Activated CD4-positive, alpha-beta T cell treated with anti-CD3 and anti-CD28 coated beads for 36 hours (primary cell): Measurements from ENCODE around the gene XRN2. TPM values are rescaled to one million over a fixed set of nuclear protein-coding genes. Genes with fewer than 3 reads are reported as not detected.

ENCODE experiments used
- ATAC-seq: fragments of 200-7000 bp; cut with Tn5 transposase; one replicate; pipeline ENCODE4 v1.10.0; 2021; ENCODE audit warnings: mild to moderate bottlenecking, moderate library complexity
- CTCF ChIA-PET: fragments of 350-600 bp; sonication (Branson Sonifier 250); formaldehyde crosslinking; loops from one replicate; lab custom pipeline; 2021; ENCODE audit warnings: antibody characterized with exemption; lab: Charles Lee
- POLR2A ChIA-PET: fragments of 350-600 bp; sonication (Branson Sonifier 250); formaldehyde crosslinking; loops from one replicate; lab custom pipeline; 2021; ENCODE audit warnings: antibody characterized with exemption, inconsistent platforms; lab: Charles Lee
- DNase-seq: peaks from one replicate; pipeline ENCODE4 v3.0.0-alpha.2; 2020
- H3K27ac Mint-ChIP-seq: one replicate; pipeline ENCODE4 v1.8.0; 2021; ENCODE audit warnings: mixed read lengths
- H3K27me3 Mint-ChIP-seq: one replicate; pipeline ENCODE4 v1.8.0; 2021; ENCODE audit warnings: mixed read lengths
- H3K36me3 Mint-ChIP-seq: one replicate; pipeline ENCODE4 v1.8.0; 2021; ENCODE audit warnings: low read depth, mixed read lengths
- H3K4me1 Mint-ChIP-seq: one replicate; pipeline ENCODE4 v1.8.0; 2021; ENCODE audit warnings: mixed read lengths
- H3K4me3 Mint-ChIP-seq: one replicate; pipeline ENCODE4 v1.8.0; 2021; ENCODE audit warnings: mild to moderate bottlenecking, moderate library complexity, mixed read lengths
- H3K9me3 Mint-ChIP-seq: one replicate; pipeline ENCODE4 v1.8.0; 2021; ENCODE audit warnings: low read depth, mixed read lengths
- intact Hi-C, 2 experiments: fragments of 100-400 bp; cut with DNase I in 1 of 2; cut with micrococcal nuclease in 1 of 2; formaldehyde crosslinking; loops; one replicate each; pipeline versions ENCODE4 v1.14.2 to v1.15.1; 2022 to 2024; cut with DNase I, micrococcal nuclease
- total RNA-seq, 2 experiments: library from RNA; stranded (reverse); gene quantifications; one replicate each; pipeline ENCODE4 v1.2.3, GENCODE V29; 2021

The XRN2 gene
- total RNA-seq, 2 experiments from 2014 or later, result 87.1 to 88.4 TPM

DNA sequence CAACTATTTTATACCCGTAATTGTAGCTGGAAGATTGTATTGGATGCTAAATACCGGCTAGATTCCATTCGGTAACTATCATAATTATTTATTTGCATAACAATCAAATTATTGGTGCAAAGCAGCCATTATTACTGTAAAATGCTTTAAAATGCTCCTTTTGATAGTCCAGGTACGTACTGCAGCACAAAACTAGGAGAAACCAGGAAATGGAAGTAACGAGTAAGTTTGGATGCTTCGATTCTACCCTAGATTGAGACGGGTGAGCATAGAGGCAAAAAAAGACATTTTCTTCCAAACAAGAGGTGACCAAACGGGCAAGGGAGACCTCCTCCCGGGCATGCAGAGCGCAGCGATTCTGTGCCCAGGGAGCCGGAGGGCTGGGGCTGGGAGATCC is 469 bp upstream of the XRN2 start:
- H3K4me1 Mint-ChIP-seq, result peaks cover 31% of the 10 kb centered on the region
- CTCF ChIA-PET, result interaction anchor here (0.7 to 2.7 kb wide), 5 partner anchors 10 to 202 kb away, joined by 3 to 9 read pairs (median 4); no protein-coding TSS in a partner anchor
- H3K27me3 Mint-ChIP-seq, result peaks cover 2% of the 10 kb centered on the region
- peaks cover 25% of the 10 kb centered on the region for H3K36me3 Mint-ChIP-seq
- POLR2A ChIA-PET, result no interaction called here
- intact Hi-C loops, result loop anchor here (1.0 to 10.0 kb wide), 14 partner anchors 50 to 1250 kb away; partner anchors contain the start of genes CFAP61 (in 1 of the 2), CRNKL1 (in 1 of the 2), INSM1 (in 1 of the 2) and KIZ (in 1 of the 2)
- no peak for DNase-seq
- no peaks in the 10 kb centered on the region for H3K9me3 Mint-ChIP-seq
- H3K27ac Mint-ChIP-seq, result peak overlapping the region; percentile 82
- peak overlapping the region; percentile 93 for H3K4me3 Mint-ChIP-seq
- peak; percentile 27 for ATAC-seq

- Mint-ChIP-seq H3K4me3 (peak overlapping the region; percentile 93), H3K36me3 (peaks cover 35% of the 10 kb centered on the region), H3K27me3 (no peaks in the 10 kb centered on the region), H3K27ac (peak overlapping the region; percentile 98), H3K4me1 (peaks cover 34% of the 10 kb centered on the region), H3K9me3 (no peaks in the 10 kb centered on the region)
- POLR2A ChIA-PET, result no interaction called here
- DNase-seq, result no peak
- intact Hi-C loops, result loop anchor here (1.0 to 10.0 kb wide), 14 partner anchors 52 to 1251 kb away; partner anchors contain the start of genes CFAP61 (in 1 of the 2), CRNKL1 (in 1 of the 2), INSM1 (in 1 of the 2) and KIZ (in 1 of the 2)
- CTCF ChIA-PET, result interaction anchor here (0.7 to 2.7 kb wide), 3 partner anchors 16 to 68 kb away, joined by 3 to 9 read pairs (median 4); no protein-coding TSS in a partner anchor
- ATAC-seq, result peak; percentile 21
Measured at GRCh38 chr20:21303872-21304586, 898 bp downstream of the XRN2 start.

DNA sequence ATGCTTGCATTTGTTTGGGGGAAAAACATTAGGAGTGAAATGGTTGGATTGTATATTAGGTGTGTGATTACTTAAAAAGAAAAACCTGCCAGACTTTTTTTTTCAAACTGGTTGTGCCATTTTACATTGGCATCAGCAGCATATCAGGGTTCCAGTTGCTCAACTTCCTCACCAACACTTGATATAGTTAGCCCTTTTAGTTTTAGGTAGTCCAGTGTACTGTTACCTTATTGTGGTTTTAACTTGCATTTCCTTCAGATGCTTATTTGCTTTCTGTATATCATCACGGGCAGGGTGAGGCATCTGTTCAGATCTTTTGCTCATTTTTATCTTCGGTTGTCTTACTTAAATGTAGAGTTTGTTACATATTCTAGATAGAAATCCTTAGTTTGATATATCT is 5.2 kb downstream of the XRN2 start:
- POLR2A ChIA-PET, result no interaction called here

GRCh38 chr20:21309678-21310467 is 6.7 kb downstream of the XRN2 start:
- ChIA-PET POLR2A (interaction anchor here (0.6 to 1.5 kb wide), 2 partner anchors 15 to 22 kb away, joined by 4 to 6 read pairs; no protein-coding TSS in a partner anchor), CTCF (interaction anchor here (0.5 to 1.2 kb wide), 6 partner anchors 12 to 313 kb away, joined by 3 to 4 read pairs (median 3); no protein-coding TSS in a partner anchor)
- DNase-seq (no peak), ATAC-seq (no peak)
- H3K36me3 Mint-ChIP-seq, result peaks cover 45% of the 10 kb centered on the region
- no peaks in the 10 kb centered on the region for H3K9me3 Mint-ChIP-seq
- peaks cover 77% of the 10 kb centered on the region for H3K4me1 Mint-ChIP-seq
- no peak overlapping the region for H3K4me3 Mint-ChIP-seq
- H3K27ac Mint-ChIP-seq, result peak overlapping the region; percentile 29
- intact Hi-C loops, result loop anchor here (5.0 to 10.0 kb wide), 2 partner anchors 188 to 945 kb away; partner anchors contain the start of gene INSM1 (in 1 of the 2)
- H3K27me3 Mint-ChIP-seq, result no peaks in the 10 kb centered on the region

More for the DNA sequence above, 5.2 kb downstream of the XRN2 start:
- H3K4me3 Mint-ChIP-seq, result no peak overlapping the region
- no peaks in the 10 kb centered on the region for H3K9me3 Mint-ChIP-seq
- peaks cover 67% of the 10 kb centered on the region for H3K4me1 Mint-ChIP-seq
- no peak for ATAC-seq
- no peaks in the 10 kb centered on the region for H3K27me3 Mint-ChIP-seq
- intact Hi-C loops, result loop anchor here in 1 of 2 experiments (10.0 kb wide), 1 partner anchor 944 kb away; the partner anchor contains the start of gene INSM1
- H3K36me3 Mint-ChIP-seq, result peaks cover 55% of the 10 kb centered on the region
- no peak for DNase-seq
- H3K27ac Mint-ChIP-seq, result peak overlapping the region; percentile 35
- CTCF ChIA-PET, result no interaction called here

- CTCF ChIA-PET, result interaction anchor here (1.0 to 1.3 kb wide), 3 partner anchors 10 to 77 kb away, joined by 3 to 4 read pairs (median 3); no protein-coding TSS in a partner anchor
Measured at GRCh38 chr20:21312813-21313474, 9.8 kb downstream of the XRN2 start.

DNA sequence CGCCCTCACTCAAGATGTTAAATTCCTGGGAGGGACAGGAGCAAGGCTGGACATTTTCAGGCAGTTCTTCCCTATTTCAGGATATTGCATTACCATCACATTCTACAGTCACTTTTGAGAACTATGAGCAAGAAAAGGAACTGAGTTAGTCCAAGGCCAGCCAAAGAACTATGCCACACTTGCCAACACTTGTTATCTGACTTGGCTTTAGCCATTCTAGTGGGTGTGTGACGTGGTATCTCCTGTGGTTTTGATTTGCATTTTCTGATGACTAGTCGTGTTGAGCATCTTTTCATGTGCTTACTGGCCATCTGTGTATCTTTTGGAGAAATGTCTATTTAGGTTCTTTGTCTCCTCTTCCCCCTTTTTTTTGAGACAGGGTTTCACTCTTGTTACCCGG is 12.0 kb downstream of the XRN2 start:
- H3K4me1 Mint-ChIP-seq, result peaks cover 81% of the 10 kb centered on the region
- peaks cover 7% of the 10 kb centered on the region for H3K9me3 Mint-ChIP-seq
- POLR2A ChIA-PET, result no interaction called here
- CTCF ChIA-PET, result no interaction called here
- peaks cover 31% of the 10 kb centered on the region for H3K36me3 Mint-ChIP-seq
- no peaks in the 10 kb centered on the region for H3K27me3 Mint-ChIP-seq
- ATAC-seq (peak; percentile 86), DNase-seq (peak; percentile 61)
- peak overlapping the region; percentile 23 for H3K27ac Mint-ChIP-seq
- H3K4me3 Mint-ChIP-seq, result no peak overlapping the region
- intact Hi-C loops, result no loop called here

More at GRCh38 chr20:21312813-21313474, 9.8 kb downstream of the XRN2 start:
- H3K9me3 Mint-ChIP-seq, result no peaks in the 10 kb centered on the region
- DNase-seq (no peak), ATAC-seq (no peak)
- peaks cover 40% of the 10 kb centered on the region for H3K36me3 Mint-ChIP-seq
- H3K4me3 Mint-ChIP-seq, result no peak overlapping the region
- POLR2A ChIA-PET, result no interaction called here
- H3K4me1 Mint-ChIP-seq, result peaks cover 89% of the 10 kb centered on the region
- peak overlapping the region; percentile 25 for H3K27ac Mint-ChIP-seq
- intact Hi-C loops, result loop anchor here in 1 of 2 experiments (5.0 kb wide), 1 partner anchor 191 kb away; no protein-coding TSS in a partner anchor
- H3K27me3 Mint-ChIP-seq, result no peaks in the 10 kb centered on the region

DNA sequence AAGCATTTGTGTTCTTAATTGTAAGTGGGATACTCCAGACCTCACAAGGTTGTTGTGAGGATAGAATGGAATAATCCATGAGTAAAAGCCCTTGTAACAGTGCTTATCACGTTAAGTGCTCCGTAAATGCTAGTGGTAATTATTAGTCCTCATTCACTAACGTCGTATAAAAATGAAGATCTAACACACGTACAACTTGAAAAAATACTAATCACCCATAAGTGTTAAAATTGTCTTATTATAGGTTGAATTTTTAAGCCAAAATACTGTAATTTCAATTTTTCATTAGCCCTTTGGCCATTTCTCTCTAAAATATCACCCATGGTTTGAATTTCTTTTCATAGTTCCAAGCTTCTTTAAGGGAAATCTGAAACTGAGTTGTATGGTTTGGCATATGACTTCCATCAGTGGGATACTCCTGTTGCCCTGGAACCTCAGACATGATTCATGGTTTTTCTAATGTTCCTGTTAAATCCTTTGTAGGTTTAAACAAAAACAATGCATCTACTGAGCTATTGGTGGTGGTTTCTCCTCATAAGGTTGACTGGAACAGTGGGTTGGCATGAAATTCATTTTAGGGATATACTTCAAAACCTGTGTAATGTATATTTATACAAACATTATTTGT is 19.1 kb downstream of the XRN2 start:
- CTCF ChIA-PET, result interaction anchor here (1.3 kb wide), 1 partner anchor 17 kb away, joined by 3 read pairs; no protein-coding TSS in a partner anchor
- Mint-ChIP-seq H3K4me1 (peaks cover 62% of the 10 kb centered on the region), H3K36me3 (peaks cover 40% of the 10 kb centered on the region), H3K27me3 (no peaks in the 10 kb centered on the region), H3K4me3 (no peak overlapping the region), H3K9me3 (peaks cover 12% of the 10 kb centered on the region), H3K27ac (no peak overlapping the region)
- ATAC-seq (no peak), DNase-seq (no peak)
- intact Hi-C loops, result no loop called here
- POLR2A ChIA-PET, result interaction anchor here (0.6 kb wide), 1 partner anchor 1001 kb away, joined by 3 read pairs; no protein-coding TSS in a partner anchor

- no peak for DNase-seq
- Mint-ChIP-seq H3K36me3 (peaks cover 34% of the 10 kb centered on the region), H3K27ac (peak overlapping the region; percentile 39), H3K4me1 (peaks cover 55% of the 10 kb centered on the region), H3K9me3 (peaks cover 12% of the 10 kb centered on the region), H3K4me3 (no peak overlapping the region), H3K27me3 (no peaks in the 10 kb centered on the region)
- ChIA-PET CTCF (interaction anchor here (1.0 kb wide), 2 partner anchors 34 to 87 kb away, joined by 3 read pairs; no protein-coding TSS in a partner anchor), POLR2A (no interaction called here)
- intact Hi-C loops, result no loop called here
- ATAC-seq, result peak; percentile 30
Measured at GRCh38 chr20:21322921-21323331, 19.8 kb downstream of the XRN2 start.

- ChIA-PET POLR2A (interaction anchor here (1.0 to 1.7 kb wide), 2 partner anchors 9 to 14 kb away, joined by 3 to 6 read pairs; no protein-coding TSS in a partner anchor), CTCF (interaction anchor here (0.8 to 1.3 kb wide), 4 partner anchors 15 to 88 kb away, joined by 3 read pairs; no protein-coding TSS in a partner anchor)
- H3K27me3 Mint-ChIP-seq, result no peaks in the 10 kb centered on the region
- H3K9me3 Mint-ChIP-seq, result peaks cover 7% of the 10 kb centered on the region
- peaks cover 52% of the 10 kb centered on the region for H3K4me1 Mint-ChIP-seq
- no peak overlapping the region for H3K4me3 Mint-ChIP-seq
- ATAC-seq, result no peak
- peaks cover 31% of the 10 kb centered on the region for H3K36me3 Mint-ChIP-seq
- intact Hi-C loops, result no loop called here
- peak overlapping the region; percentile 10 for H3K27ac Mint-ChIP-seq
- no peak for DNase-seq
Measured at GRCh38 chr20:21323640-21324039, 20.5 kb downstream of the XRN2 start.

GRCh38 chr20:21324126-21324525 is 21.0 kb downstream of the XRN2 start:
- Mint-ChIP-seq H3K27me3 (no peaks in the 10 kb centered on the region), H3K27ac (peak overlapping the region; percentile 10), H3K4me3 (no peak overlapping the region), H3K36me3 (peaks cover 29% of the 10 kb centered on the region), H3K4me1 (peaks cover 47% of the 10 kb centered on the region), H3K9me3 (peaks cover 5% of the 10 kb centered on the region)
- ATAC-seq, result no peak
- ChIA-PET POLR2A (interaction anchor here (0.7 to 1.7 kb wide), 3 partner anchors 10 to 92 kb away, joined by 3 to 6 read pairs (median 4); no protein-coding TSS in a partner anchor), CTCF (interaction anchor here (0.7 to 1.8 kb wide), 6 partner anchors 10 to 243 kb away, joined by 3 to 10 read pairs (median 3); no protein-coding TSS in a partner anchor)
- no peak for DNase-seq
- intact Hi-C loops, result no loop called here
